GM23338 (cell line): ENCODE data around the gene PHYKPL. TPM values are rescaled to one million over a fixed set of nuclear protein-coding genes. Genes with fewer than 3 reads are reported as not detected.

Experiments used
- ATAC-seq: fragments of 200-7000 bp; cut with Tn5 transposase; 3 replicates; pipeline ENCODE4 v1.9.1; 2020
- DNase-seq: peaks from one replicate; pipeline ENCODE4 v3.0.0-alpha.2; 2015; ENCODE audit warnings: low spot score
- H2AFZ ChIP-seq: fragments of 200-600 bp; sonication (generic); 2 replicates; pipeline ENCODE4 v1.8.0; 2016; ENCODE audit warnings: antibody characterized with exemption, mild to moderate bottlenecking, moderate library complexity
- H3F3A ChIP-seq: fragments of 200-600 bp; sonication (generic); replicated peaks from 2 replicates; pipeline ENCODE4 v1.8.0; 2017; ENCODE audit warnings: antibody characterized with exemption, mixed run types, low read depth
- H3K27ac ChIP-seq: fragments of 200-600 bp; sonication (generic); 2 replicates; pipeline ENCODE4 v1.6.1; 2016; ENCODE audit warnings: low read depth
- H3K27me3 ChIP-seq: fragments of 200-600 bp; sonication (generic); 2 replicates; pipeline ENCODE4 v1.8.0; 2016; ENCODE audit warnings: mild to moderate bottlenecking, mixed run types, moderate library complexity; ENCODE audit not compliant: insufficient read depth
- H3K36me3 ChIP-seq: fragments of 200-600 bp; sonication (generic); 2 replicates; pipeline ENCODE4 v1.8.0; 2016; ENCODE audit warnings: mild to moderate bottlenecking; ENCODE audit not compliant: insufficient read depth
- H3K4me1 ChIP-seq: fragments of 200-600 bp; sonication (generic); 2 replicates; pipeline ENCODE4 v1.8.0; 2016; ENCODE audit warnings: mild to moderate bottlenecking, moderate library complexity; ENCODE audit not compliant: insufficient read depth
- H3K4me2 ChIP-seq: fragments of 200-600 bp; sonication (generic); 2 replicates; pipeline ENCODE4 v1.7.1; 2017; ENCODE audit warnings: mixed run types
- H3K4me3 ChIP-seq: fragments of 200-600 bp; sonication (generic); 2 replicates; pipeline ENCODE4 v1.6.1; 2016; ENCODE audit warnings: mixed run types
- H3K79me2 ChIP-seq: fragments of 200-600 bp; sonication (generic); replicated peaks from 2 replicates; pipeline ENCODE4 v1.8.0; 2017; ENCODE audit warnings: mild to moderate bottlenecking; ENCODE audit not compliant: insufficient read depth
- H3K9me2 ChIP-seq: fragments of 200-600 bp; sonication (generic); 2 replicates; pipeline ENCODE4 v1.8.0; 2017; ENCODE audit not compliant: insufficient read depth
- H4K20me1 ChIP-seq: fragments of 200-600 bp; sonication (generic); replicated peaks from 2 replicates; pipeline ENCODE4 v1.8.0; 2017; ENCODE audit warnings: mild to moderate bottlenecking; ENCODE audit not compliant: insufficient read depth
- H3K27ac Mint-ChIP-seq: 2 replicates; pipeline ENCODE4 v1.8.0; 2020; ENCODE audit warnings: inconsistent platforms, mild to moderate bottlenecking, moderate library complexity, mixed read lengths
- H3K27me3 Mint-ChIP-seq: 3 replicates; pipeline ENCODE4 v1.8.0; 2022; ENCODE audit warnings: low read depth, mild to moderate bottlenecking, moderate library complexity, mixed read lengths, inconsistent platforms; ENCODE audit not compliant: insufficient read depth, poor library complexity
- H3K36me3 Mint-ChIP-seq: 3 replicates; pipeline ENCODE4 v1.8.0; 2021; ENCODE audit warnings: low read depth, mild to moderate bottlenecking, inconsistent platforms, moderate library complexity, mixed read lengths
- H3K4me1 Mint-ChIP-seq: 3 replicates; pipeline ENCODE4 v1.8.0; 2020; ENCODE audit warnings: mild to moderate bottlenecking, inconsistent platforms, mixed read lengths
- H3K4me3 Mint-ChIP-seq: 3 replicates; pipeline ENCODE4 v1.8.0; 2021; ENCODE audit warnings: moderate library complexity, mild to moderate bottlenecking, inconsistent platforms, mixed read lengths
- H3K9me3 Mint-ChIP-seq: 3 replicates; pipeline ENCODE4 v1.8.0; 2020; ENCODE audit warnings: moderate library complexity, mild to moderate bottlenecking, inconsistent platforms, mixed read lengths
- CREB1 ChIP-seq: fragments of 250-450 bp; sonication (Bioruptor Pico); IDR thresholded peaks from 2 replicates; pipeline ENCODE4 v1.5.0; 2020; ENCODE audit warnings: low read depth, mild to moderate bottlenecking, moderate library complexity
- CTCF ChIP-seq, 2 experiments: fragments of 200-600 bp in 1 of 2; sonication (generic) in 1 of 2; conservative IDR thresholded peaks; 2 replicates each; pipeline versions ENCODE4 v1.5.1 to v1.6.1; 2016 to 2017; ENCODE audit warnings: antibody characterized with exemption in 2 of 2, low read depth in 2 of 2, mild to moderate bottlenecking in 2 of 2, moderate library complexity in 1 of 2
- EZH2 ChIP-seq: fragments of 200-600 bp; sonication (generic); IDR thresholded peaks from one replicate; pipeline ENCODE4 v1.8.0; 2017; ENCODE audit warnings: antibody characterized with exemption, mild to moderate bottlenecking, low read depth; ENCODE audit not compliant: unreplicated experiment
- EZH2phosphoT487 ChIP-seq: fragments of 200-600 bp; sonication (generic); IDR thresholded peaks from one replicate; pipeline ENCODE4 v1.8.1; 2018; ENCODE audit warnings: antibody characterized with exemption; ENCODE audit not compliant: unreplicated experiment
- JUNB ChIP-seq: IDR thresholded peaks from one replicate; pipeline ENCODE4 v1.6.1; 2016; ENCODE audit warnings: antibody characterized with exemption; ENCODE audit not compliant: unreplicated experiment
- NANOG ChIP-seq: IDR thresholded peaks from 2 replicates; pipeline ENCODE4 v1.6.1; 2016; ENCODE audit warnings: antibody characterized with exemption, borderline replicate concordance
- POLR2AphosphoS5 ChIP-seq: IDR thresholded peaks from 2 replicates; pipeline ENCODE4 v1.6.1; 2016; ENCODE audit warnings: antibody characterized with exemption, low read depth
- REST ChIP-seq: IDR thresholded peaks from one replicate; pipeline ENCODE4 v1.6.1; 2018; ENCODE audit warnings: antibody characterized with exemption; ENCODE audit not compliant: unreplicated experiment
- STAT1 ChIP-seq: IDR thresholded peaks from one replicate; pipeline ENCODE4 v1.6.1; 2016; ENCODE audit warnings: antibody characterized with exemption; ENCODE audit not compliant: unreplicated experiment
- ZNF114 ChIP-seq: fragments of 250-450 bp; sonication (Bioruptor Pico); IDR thresholded peaks from 2 replicates; pipeline ENCODE4 v1.5.0; 2020; ENCODE audit warnings: mild to moderate bottlenecking, moderate library complexity
- ZNF331 ChIP-seq: fragments of 250-450 bp; sonication (Bioruptor Pico); IDR thresholded peaks from 2 replicates; pipeline ENCODE4 v1.5.0; 2020; ENCODE audit warnings: low read depth, mild to moderate bottlenecking, moderate library complexity
- polyA plus RNA-seq: library from polyadenylated mRNA; unstranded; fragments of >200 nt; fragmentation: Nextera tagmentation; extraction: Ambion mirVana; gene quantifications from 2 replicates; pipeline ENCODE4 v1.2.1, GENCODE V29; 2016
- total RNA-seq: library from RNA; depleted of rRNA; stranded (reverse); fragments of >200 nt; shearing (Covaris generic); gene quantifications from 2 replicates; pipeline ENCODE4 v1.2.3, GENCODE V29; 2014
- TF ChIP-seq, protein P1 (sequence below): IDR thresholded peaks from 2 replicates; pipeline ENCODE4 v1.6.1; 2016; ENCODE audit warnings: antibody characterized with exemption
- TF ChIP-seq, protein P2 (sequence below): fragments of 250-450 bp; sonication (Bioruptor Pico); IDR thresholded peaks from 2 replicates; pipeline ENCODE4 v1.5.0; 2020; ENCODE audit warnings: mild to moderate bottlenecking, moderate library complexity

PHYKPL gene
- total and polyA plus RNA-seq, 2 experiments from 2014 or later, result 15.9 to 20.8 TPM

DNA sequence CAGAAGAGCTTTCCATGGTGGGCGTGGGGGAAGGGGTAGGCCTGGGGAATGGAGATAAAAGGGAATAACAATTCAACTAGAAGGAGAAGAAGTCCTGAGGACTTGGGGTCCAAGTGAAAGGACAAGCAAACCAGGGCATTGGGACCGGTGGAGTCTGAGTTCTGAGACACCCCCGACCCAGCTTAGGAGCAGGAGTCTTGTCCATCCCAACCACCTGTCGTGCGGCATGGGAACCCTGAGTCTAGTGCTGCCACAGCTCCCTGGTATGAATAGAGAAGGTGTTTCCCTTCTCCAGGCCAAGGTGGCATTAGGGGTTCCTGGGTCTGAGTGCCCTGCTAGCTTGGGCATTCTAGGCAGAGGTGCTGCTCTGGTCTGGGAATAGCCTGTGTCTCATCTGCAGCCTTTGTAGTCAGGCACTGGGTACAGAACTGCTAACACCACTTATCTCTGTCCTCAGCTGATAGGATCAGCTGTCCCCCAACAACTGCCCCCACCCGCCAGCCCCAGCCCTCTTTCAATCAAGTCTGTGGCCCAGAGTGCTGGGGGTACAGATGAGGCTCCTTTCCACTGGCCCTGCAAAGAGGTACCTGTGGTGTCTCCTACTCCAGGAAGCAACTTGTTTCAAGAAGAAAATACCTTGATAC is 18.3 kb downstream of the PHYKPL start:
- H3K27me3 ChIP-seq, result no peaks in the 10 kb centered on the region
- peaks cover 39% of the 10 kb centered on the region for H3K36me3 ChIP-seq
- H3K4me1 ChIP-seq, result peaks cover 7% of the 10 kb centered on the region; the same call in 1 of the 2 replicates
- peaks cover 32% of the 10 kb centered on the region for H4K20me1 ChIP-seq
- H3K27ac ChIP-seq, result no peak overlapping the region
- peaks cover 63% of the 10 kb centered on the region for H3F3A ChIP-seq
- no peak overlapping the region for H3K4me3 Mint-ChIP-seq
- no peak overlapping the region for H3K4me2 ChIP-seq
- H3K79me2 ChIP-seq, result no peaks in the 10 kb centered on the region
- H3K27me3 Mint-ChIP-seq, result peaks cover 32% of the 10 kb centered on the region
- DNase-seq (no peak), ATAC-seq (no peak)
- no peak overlapping the region for H3K4me3 ChIP-seq
- H3K4me1 Mint-ChIP-seq, result peaks cover 29% of the 10 kb centered on the region
- TF ChIP-seq JUNB (no peak), POLR2AphosphoS5 (no peak), ZNF114 (no peak), CTCF (conservative IDR thresholded peaks at IDR 0.05; ENCODE audit: low read depth in 2 of 2) (no peak), NANOG (no peak), REST (no peak), ZNF331 (CRISPR knock-in tag) (no peak), STAT1 (no peak), CREB1 (CRISPR knock-in tag) (no peak), EZH2phosphoT487 (no peak), EZH2 (no peak)
- TF ChIP-seq, protein P1, sequence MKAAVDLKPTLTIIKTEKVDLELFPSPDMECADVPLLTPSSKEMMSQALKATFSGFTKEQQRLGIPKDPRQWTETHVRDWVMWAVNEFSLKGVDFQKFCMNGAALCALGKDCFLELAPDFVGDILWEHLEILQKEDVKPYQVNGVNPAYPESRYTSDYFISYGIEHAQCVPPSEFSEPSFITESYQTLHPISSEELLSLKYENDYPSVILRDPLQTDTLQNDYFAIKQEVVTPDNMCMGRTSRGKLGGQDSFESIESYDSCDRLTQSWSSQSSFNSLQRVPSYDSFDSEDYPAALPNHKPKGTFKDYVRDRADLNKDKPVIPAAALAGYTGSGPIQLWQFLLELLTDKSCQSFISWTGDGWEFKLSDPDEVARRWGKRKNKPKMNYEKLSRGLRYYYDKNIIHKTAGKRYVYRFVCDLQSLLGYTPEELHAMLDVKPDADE, result no peak
- TF ChIP-seq, protein P2, sequence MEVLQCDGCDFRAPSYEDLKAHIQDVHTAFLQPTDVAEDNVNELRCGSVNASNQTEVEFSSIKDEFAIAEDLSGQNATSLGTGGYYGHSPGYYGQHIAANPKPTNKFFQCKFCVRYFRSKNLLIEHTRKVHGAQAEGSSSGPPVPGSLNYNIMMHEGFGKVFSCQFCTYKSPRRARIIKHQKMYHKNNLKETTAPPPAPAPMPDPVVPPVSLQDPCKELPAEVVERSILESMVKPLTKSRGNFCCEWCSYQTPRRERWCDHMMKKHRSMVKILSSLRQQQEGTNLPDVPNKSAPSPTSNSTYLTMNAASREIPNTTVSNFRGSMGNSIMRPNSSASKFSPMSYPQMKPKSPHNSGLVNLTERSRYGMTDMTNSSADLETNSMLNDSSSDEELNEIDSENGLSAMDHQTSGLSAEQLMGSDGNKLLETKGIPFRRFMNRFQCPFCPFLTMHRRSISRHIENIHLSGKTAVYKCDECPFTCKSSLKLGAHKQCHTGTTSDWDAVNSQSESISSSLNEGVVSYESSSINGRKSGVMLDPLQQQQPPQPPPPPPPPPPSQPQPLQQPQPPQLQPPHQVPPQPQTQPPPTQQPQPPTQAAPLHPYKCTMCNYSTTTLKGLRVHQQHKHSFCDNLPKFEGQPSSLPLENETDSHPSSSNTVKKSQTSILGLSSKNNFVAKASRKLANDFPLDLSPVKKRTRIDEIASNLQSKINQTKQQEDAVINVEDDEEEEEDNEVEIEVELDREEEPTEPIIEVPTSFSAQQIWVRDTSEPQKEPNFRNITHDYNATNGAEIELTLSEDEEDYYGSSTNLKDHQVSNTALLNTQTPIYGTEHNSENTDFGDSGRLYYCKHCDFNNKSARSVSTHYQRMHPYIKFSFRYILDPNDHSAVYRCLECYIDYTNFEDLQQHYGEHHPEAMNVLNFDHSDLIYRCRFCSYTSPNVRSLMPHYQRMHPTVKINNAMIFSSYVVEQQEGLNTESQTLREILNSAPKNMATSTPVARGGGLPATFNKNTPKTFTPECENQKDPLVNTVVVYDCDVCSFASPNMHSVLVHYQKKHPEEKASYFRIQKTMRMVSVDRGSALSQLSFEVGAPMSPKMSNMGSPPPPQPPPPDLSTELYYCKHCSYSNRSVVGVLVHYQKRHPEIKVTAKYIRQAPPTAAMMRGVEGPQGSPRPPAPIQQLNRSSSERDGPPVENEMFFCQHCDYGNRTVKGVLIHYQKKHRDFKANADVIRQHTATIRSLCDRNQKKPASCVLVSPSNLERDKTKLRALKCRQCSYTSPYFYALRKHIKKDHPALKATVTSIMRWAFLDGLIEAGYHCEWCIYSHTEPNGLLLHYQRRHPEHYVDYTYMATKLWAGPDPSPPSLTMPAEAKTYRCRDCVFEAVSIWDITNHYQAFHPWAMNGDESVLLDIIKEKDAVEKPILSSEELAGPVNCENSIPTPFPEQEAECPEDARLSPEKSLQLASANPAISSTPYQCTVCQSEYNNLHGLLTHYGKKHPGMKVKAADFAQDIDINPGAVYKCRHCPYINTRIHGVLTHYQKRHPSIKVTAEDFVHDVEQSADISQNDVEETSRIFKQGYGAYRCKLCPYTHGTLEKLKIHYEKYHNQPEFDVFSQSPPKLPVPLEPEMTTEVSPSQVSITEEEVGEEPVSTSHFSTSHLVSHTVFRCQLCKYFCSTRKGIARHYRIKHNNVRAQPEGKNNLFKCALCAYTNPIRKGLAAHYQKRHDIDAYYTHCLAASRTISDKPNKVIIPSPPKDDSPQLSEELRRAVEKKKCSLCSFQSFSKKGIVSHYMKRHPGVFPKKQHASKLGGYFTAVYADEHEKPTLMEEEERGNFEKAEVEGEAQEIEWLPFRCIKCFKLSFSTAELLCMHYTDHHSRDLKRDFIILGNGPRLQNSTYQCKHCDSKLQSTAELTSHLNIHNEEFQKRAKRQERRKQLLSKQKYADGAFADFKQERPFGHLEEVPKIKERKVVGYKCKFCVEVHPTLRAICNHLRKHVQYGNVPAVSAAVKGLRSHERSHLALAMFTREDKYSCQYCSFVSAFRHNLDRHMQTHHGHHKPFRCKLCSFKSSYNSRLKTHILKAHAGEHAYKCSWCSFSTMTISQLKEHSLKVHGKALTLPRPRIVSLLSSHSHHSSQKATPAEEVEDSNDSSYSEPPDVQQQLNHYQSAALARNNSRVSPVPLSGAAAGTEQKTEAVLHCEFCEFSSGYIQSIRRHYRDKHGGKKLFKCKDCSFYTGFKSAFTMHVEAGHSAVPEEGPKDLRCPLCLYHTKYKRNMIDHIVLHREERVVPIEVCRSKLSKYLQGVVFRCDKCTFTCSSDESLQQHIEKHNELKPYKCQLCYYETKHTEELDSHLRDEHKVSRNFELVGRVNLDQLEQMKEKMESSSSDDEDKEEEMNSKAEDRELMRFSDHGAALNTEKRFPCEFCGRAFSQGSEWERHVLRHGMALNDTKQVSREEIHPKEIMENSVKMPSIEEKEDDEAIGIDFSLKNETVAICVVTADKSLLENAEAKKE, result no peak
- peaks cover 93% of the 10 kb centered on the region for H3K36me3 Mint-ChIP-seq
- H3K9me2 ChIP-seq, result no peaks in the 10 kb centered on the region
- H3K9me3 Mint-ChIP-seq, result no peaks in the 10 kb centered on the region
- no peak overlapping the region for H2AFZ ChIP-seq
- no peak overlapping the region for H3K27ac Mint-ChIP-seq
